GM12878 (cell line): Measurements from ENCODE around the gene CTNNA1. TPM values are rescaled to one million over a fixed set of nuclear protein-coding genes. Genes with fewer than 3 reads are reported as not detected.

Experiments used
- ATAC-seq: fragments of 200-7000 bp; cut with Tn5 transposase; 3 replicates; pipeline ENCODE4 v1.9.1; 2020; ENCODE audit warnings: mild to moderate bottlenecking, moderate library complexity
- BruUV-seq: library from RNA; stranded (reverse); fragments of 400-500 nt; replicated peaks from 2 replicates; lab custom pipeline; 2021; lab: Mats Ljungman, UMichigan
- CTCF ChIA-PET: fragments of 300-600 bp; sonication (Branson Sonifier 250); formaldehyde crosslinking; extraction: SDS; loops from one replicate; lab custom pipeline; 2021; ENCODE audit warnings: inconsistent platforms; lab: Yijun Ruan, JAX
- POLR2A ChIA-PET: fragments of 350-600 bp; formaldehyde crosslinking; extraction: SDS; loops from one replicate; lab custom pipeline; 2021; ENCODE audit warnings: inconsistent platforms; lab: Charles Lee
- RAD21 ChIA-PET: fragments of 300-600 bp; sonication (Branson Sonifier 250); formaldehyde crosslinking; loops from one replicate; lab custom pipeline; 2023; ENCODE audit warnings: antibody characterized with exemption; ENCODE audit not compliant: unreplicated experiment; lab: Charles Lee
- SMC1A ChIA-PET: fragments of 300-600 bp; sonication (Branson Sonifier 250); formaldehyde crosslinking; loops from one replicate; lab custom pipeline; 2023; ENCODE audit not compliant: unreplicated experiment, uncharacterized antibody; lab: Charles Lee
- DNase-seq: peaks from one replicate; pipeline ENCODE4 v3.0.0-alpha.2; 2011; ENCODE audit warnings: low read depth, low spot score
- FAIRE-seq: peaks from 3 replicates; lab custom pipeline; 2011; peaks lifted over from hg19 to GRCh38; lab: Jason Lieb, UNC
- H2AFZ ChIP-seq: 2 replicates; pipeline ENCODE4 v1.6.0; 2011; ENCODE audit warnings: low read depth, low read length, control low read depth; ENCODE audit not compliant: control insufficient read depth
- H3K27ac ChIP-seq: 2 replicates; pipeline ENCODE4 v1.5.1; 2011; ENCODE audit warnings: control low read depth; ENCODE audit not compliant: control insufficient read depth, insufficient read depth
- H3K27me3 ChIP-seq, 2 experiments: replicated peaks in 1 of 2; 2 replicates each; pipeline versions ENCODE4 v1.6.0 to v1.6.1; 2011; ENCODE audit warnings: low read length in 1 of 2; ENCODE audit not compliant: control insufficient read depth in 2 of 2, insufficient read depth in 2 of 2
- H3K36me3 ChIP-seq, 2 experiments: 2 replicates each; pipeline ENCODE4 v1.5.1; 2011; ENCODE audit warnings: low read length in 1 of 2; ENCODE audit not compliant: control insufficient read depth in 2 of 2, insufficient read depth in 2 of 2
- H3K4me1 ChIP-seq: 2 replicates; pipeline ENCODE4 v1.6.1; 2011; ENCODE audit warnings: mild to moderate bottlenecking, low read length, moderate library complexity, mixed read lengths; ENCODE audit not compliant: control insufficient read depth, insufficient read depth
- H3K4me2 ChIP-seq: 2 replicates; pipeline ENCODE4 v1.6.0; 2011; ENCODE audit warnings: control low read depth; ENCODE audit not compliant: control insufficient read depth, insufficient read depth
- H3K4me3 ChIP-seq: fragments of 200-600 bp; sonication (generic); 2 replicates; pipeline ENCODE4 v1.5.1; 2016
- H3K79me2 ChIP-seq: 2 replicates; pipeline ENCODE4 v1.6.0; 2011; ENCODE audit warnings: low read length; ENCODE audit not compliant: control insufficient read depth, insufficient read depth
- H3K9ac ChIP-seq: 2 replicates; pipeline ENCODE4 v1.8.0; 2011; ENCODE audit warnings: low read length, control low read depth, mixed read lengths; ENCODE audit not compliant: control insufficient read depth, insufficient read depth
- H3K9me3 ChIP-seq: replicated peaks from 3 replicates; pipeline ENCODE4 v1.5.1; 2011; ENCODE audit warnings: mild to moderate bottlenecking, low read length; ENCODE audit not compliant: control insufficient read depth, insufficient read depth
- H4K20me1 ChIP-seq: 2 replicates; pipeline ENCODE4 v1.6.0; 2011; ENCODE audit not compliant: control insufficient read depth, insufficient read depth
- BHLHE40 ChIP-seq, 2 experiments: fragments of 450-650 bp in 1 of 2; IDR thresholded peaks; 2 replicates each; pipeline ENCODE4 v1.6.1; 2011 to 2017; ENCODE audit warnings: low read depth in 2 of 2, borderline replicate concordance in 1 of 2, improper control_type of control experiment in 1 of 2, low read length in 1 of 2, mild to moderate bottlenecking in 1 of 2
- CBX3 ChIP-seq: fragments of 200-600 bp; sonication (generic); IDR thresholded peaks from 2 replicates; pipeline ENCODE4 v1.6.1; 2016; ENCODE audit warnings: low read depth, borderline replicate concordance
- EP300 ChIP-seq, 2 experiments: fragments of 150-350 bp in 1 of 2; IDR thresholded peaks; 2 replicates each; pipeline ENCODE4 v1.6.1; 2011 to 2012; ENCODE audit warnings: low read depth in 2 of 2, low read length in 2 of 2, borderline replicate concordance in 1 of 2, improper control_type of control experiment in 1 of 2, inconsistent platforms in 1 of 2; ENCODE audit not compliant: control insufficient read depth in 1 of 2
- HDAC6 ChIP-seq: fragments of 200-600 bp; sonication (generic); IDR thresholded peaks from one replicate; pipeline ENCODE4 v1.8.0; 2017; ENCODE audit warnings: antibody characterized with exemption; ENCODE audit not compliant: unreplicated experiment
- IKZF2 ChIP-seq, 2 experiments: fragments of 450-650 bp; IDR thresholded peaks; 2 replicates each; pipeline ENCODE4 v1.6.1; 2017; ENCODE audit warnings: mild to moderate bottlenecking in 2 of 2, moderate library complexity in 2 of 2
- KAT2A ChIP-seq: conservative IDR thresholded peaks from 2 replicates; pipeline ENCODE4 v1.6.1; 2011; ENCODE audit warnings: low read depth, low read length; ENCODE audit not compliant: control insufficient read depth
- KLF5 ChIP-seq: fragments of 450-650 bp; IDR thresholded peaks from 2 replicates; pipeline ENCODE4 v1.6.1; 2014; ENCODE audit warnings: mild to moderate bottlenecking; ENCODE audit not compliant: partially characterized antibody
- MYC ChIP-seq: IDR thresholded peaks from 2 replicates; pipeline ENCODE4 v1.6.1; 2011; ENCODE audit warnings: mild to moderate bottlenecking, low read length, moderate library complexity, inconsistent platforms; ENCODE audit not compliant: insufficient read depth, insufficient replicate concordance, insufficient read length, severe bottlenecking
- POLR2AphosphoS5 ChIP-seq: IDR thresholded peaks from 2 replicates; pipeline ENCODE4 v1.6.1; 2011; ENCODE audit warnings: mild to moderate bottlenecking, low read length, inconsistent platforms
- SIN3A ChIP-seq: IDR thresholded peaks from 2 replicates; pipeline ENCODE4 v1.6.1; 2012; ENCODE audit warnings: low read depth, low read length, improper control_type of control experiment
- SMAD1 ChIP-seq: fragments of 450-650 bp; IDR thresholded peaks from 2 replicates; pipeline ENCODE4 v1.6.1; 2018; ENCODE audit warnings: mild to moderate bottlenecking, low read depth; ENCODE audit not compliant: partially characterized antibody
- SMAD5 ChIP-seq: IDR thresholded peaks from 2 replicates; pipeline ENCODE4 v1.6.1; 2016; ENCODE audit warnings: antibody characterized with exemption, low read depth
- USF2 ChIP-seq: IDR thresholded peaks from 2 replicates; pipeline ENCODE4 v1.6.1; 2011; ENCODE audit warnings: low read depth, low read length, improper control_type of control experiment, borderline replicate concordance
- YBX1 ChIP-seq: fragments of 450-650 bp; IDR thresholded peaks from 2 replicates; pipeline ENCODE4 v1.6.1; 2016; ENCODE audit warnings: antibody characterized with exemption
- WGBS: methylation state at CpG from one replicate; pipeline ENCODE4 v1.1.6; 2016; ENCODE audit warnings: low lambda C conversion rate; ENCODE audit not compliant: insufficient replicate concordance, insufficient coverage; ENCODE audit errors: missing lambda C conversion rate; 5-methylcytosine and 5-hydroxymethylcytosine counted together
- in situ Hi-C: fragments of 300-500 bp; cut with MboI; formaldehyde crosslinking; loops from 9 replicates; pipeline ENCODE4 v1.14.3; 2018; ENCODE audit warnings: mixed read lengths
- intact Hi-C: fragments of 100-400 bp; cut with micrococcal nuclease; formaldehyde crosslinking; loops from one replicate; pipeline ENCODE4 v1.14.2; 2022; ENCODE audit not compliant: unreplicated experiment
- polyA plus RNA-seq, 11 experiments: library from polyadenylated mRNA; depleted of rRNA in 4 of 11; unstranded in 6 of 11; stranded (reverse) in 5 of 11; fragments of >200 nt; fragmentation: Nextera tagmentation in 4 of 11; fragmentation: Illumina TruSeq in 1 of 11; extraction: Ambion mirVana in 4 of 11; extraction: Trizol in 1 of 11; gene quantifications; 1 replicate in 1 of 11; 2 replicates in 10 of 11; pipeline versions ENCODE4 v1.2.1 to v1.2.3, GENCODE V29; 2011 to 2016; ENCODE audit warnings: inconsistent platforms in 2 of 11, missing spikeins in 2 of 11, low read depth in 1 of 11
- total RNA-seq, 4 experiments: library from RNA; depleted of rRNA in 3 of 4; stranded (reverse); fragments of >200 nt in 3 of 4; fragmentation: Illumina TruSeq in 1 of 4; extraction: Trizol in 1 of 4; gene quantifications; 2 replicates each; pipeline versions ENCODE4 v1.2.1 to v1.2.3, GENCODE V29; 2013 to 2021
- TF ChIP-seq, protein P1 (sequence below): IDR thresholded peaks from 2 replicates; pipeline ENCODE4 v1.6.1; 2011; ENCODE audit warnings: borderline replicate concordance, low read depth, mild to moderate bottlenecking, moderate library complexity, mixed read lengths, low read length; ENCODE audit not compliant: insufficient read depth; ENCODE audit errors: extremely low read length

Gene CTNNA1
- total and polyA plus RNA-seq, 10 of the 15 experiments (the other 5 are each of a cell fraction or from before 2014, with no cell fraction given) = 32.6 to 104 (median 57.7) TPM

- no peak overlapping the region for H3K9ac ChIP-seq
- no peak overlapping the region for H3K4me3 ChIP-seq
- in situ Hi-C loops = no loop called here
- SMC1A ChIA-PET = interaction anchor here (0.6 to 1.8 kb wide), 2 partner anchors 10 to 40 kb away, joined by 3 to 4 read pairs; no protein-coding TSS in a partner anchor
- CTCF ChIA-PET = no interaction called here
- intact Hi-C loops = no loop called here
- DNase-seq (no peak), FAIRE-seq (no peak), ATAC-seq (no peak)
- H3K27me3 ChIP-seq = no peaks in the 10 kb centered on the region
- H3K9me3 ChIP-seq = no peaks in the 10 kb centered on the region
- BruUV-seq = no TSS peak
- POLR2A ChIA-PET = interaction anchor here (0.5 kb wide), 1 partner anchor 144 kb away, joined by 3 read pairs; no protein-coding TSS in a partner anchor
- no peak overlapping the region for H3K4me2 ChIP-seq
- H3K4me1 ChIP-seq = peaks cover 13% of the 10 kb centered on the region
- H3K79me2 ChIP-seq = no peaks in the 10 kb centered on the region
- no peak overlapping the region for H2AFZ ChIP-seq
- WGBS = 70% methylated on average over 2 of the region's 2 CpGs
- TF ChIP-seq SMAD1 = no peak
- no peak for TF ChIP-seq MYC
- no peak for TF ChIP-seq BHLHE40 (IDR thresholded peaks at IDR 0.05; ENCODE audit: borderline replicate concordance in 1 of 2, low read depth in 2 of 2, low read length in 1 of 2)
- no peak for TF ChIP-seq KAT2A
- TF ChIP-seq SMAD5 = no peak
- no peaks in the 10 kb centered on the region for H3K36me3 ChIP-seq
- H4K20me1 ChIP-seq = no peaks in the 10 kb centered on the region
- RAD21 ChIA-PET = no interaction called here
- no peak overlapping the region for H3K27ac ChIP-seq
Measured at GRCh38 chr5:138737494-138738265, 15.5 kb upstream of the CTNNA1 start.

GRCh38 chr5:138738399-138738798 is 14.8 kb upstream of the CTNNA1 start:
- WGBS = 17% methylated on average over 4 of the region's 4 CpGs
- H3K36me3 ChIP-seq = no peaks in the 10 kb centered on the region
- no peaks in the 10 kb centered on the region for H3K27me3 ChIP-seq
- DNase-seq = no peak
- no TSS peak for BruUV-seq
- intact Hi-C loops = no loop called here
- CTCF ChIA-PET = no interaction called here
- in situ Hi-C loops = no loop called here
- no peak overlapping the region for H3K4me2 ChIP-seq
- H3K9me3 ChIP-seq = no peaks in the 10 kb centered on the region
- no peak overlapping the region for H3K9ac ChIP-seq
- H3K4me1 ChIP-seq = peaks cover 17% of the 10 kb centered on the region
- H3K27ac ChIP-seq = no peak overlapping the region
- FAIRE-seq = no peak
- H3K4me3 ChIP-seq = no peak overlapping the region
- POLR2A ChIA-PET = no interaction called here
- SMC1A ChIA-PET = interaction anchor here (1.8 kb wide), 1 partner anchor 11 kb away, joined by 4 read pairs; no protein-coding TSS in a partner anchor
- no peak overlapping the region; the same call in 1 of the 2 replicates for H2AFZ ChIP-seq
- ATAC-seq = no peak; the same call in 2 of the 3 replicates
- RAD21 ChIA-PET = no interaction called here
- H3K79me2 ChIP-seq = no peaks in the 10 kb centered on the region
- no peaks in the 10 kb centered on the region for H4K20me1 ChIP-seq
- TF ChIP-seq CBX3 (no peak), SIN3A (no peak), USF2 (no peak), KLF5 (no peak), POLR2AphosphoS5 (no peak), EP300 (IDR thresholded peaks at IDR 0.05; ENCODE audit: borderline replicate concordance in 1 of 2, control insufficient read depth in 1 of 2, low read depth in 2 of 2, low read length in 2 of 2) (no peak), YBX1 (no peak), IKZF2 (IDR thresholded peaks at IDR 0.05) (no peak), HDAC6 (no peak)
- TF ChIP-seq, protein P1, sequence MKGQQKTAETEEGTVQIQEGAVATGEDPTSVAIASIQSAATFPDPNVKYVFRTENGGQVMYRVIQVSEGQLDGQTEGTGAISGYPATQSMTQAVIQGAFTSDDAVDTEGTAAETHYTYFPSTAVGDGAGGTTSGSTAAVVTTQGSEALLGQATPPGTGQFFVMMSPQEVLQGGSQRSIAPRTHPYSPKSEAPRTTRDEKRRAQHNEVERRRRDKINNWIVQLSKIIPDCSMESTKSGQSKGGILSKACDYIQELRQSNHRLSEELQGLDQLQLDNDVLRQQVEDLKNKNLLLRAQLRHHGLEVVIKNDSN = no peak
